Effector memory CD8-positive, alpha-beta T cell (primary cell): ENCODE results near the gene IFNA4.
"Not testable (repeated sequence)": the region's sequence is repeated elsewhere in the genome, so short reads cannot be mapped to it uniquely, and the experiment has no call there.

Source experiments
- ATAC-seq: fragments of 150-1000 bp; cut with Tn5 transposase; replicated peaks from 2 replicates; pipeline ENCODE4 v1.10.0; 2021; ENCODE audit warnings: mild to moderate bottlenecking, moderate library complexity
- DNase-seq, 3 experiments: peaks; one replicate each; pipeline ENCODE4 v3.0.0; 2021
- H3K27ac Mint-ChIP-seq, 2 donors: one replicate each; pipeline ENCODE4 v1.8.0; 2022; ENCODE audit warnings: mild to moderate bottlenecking in 2 of 2, mixed read lengths in 2 of 2, moderate library complexity in 2 of 2
- H3K27me3 Mint-ChIP-seq, 2 donors: one replicate each; pipeline ENCODE4 v1.8.0; 2022; ENCODE audit warnings: mixed read lengths in 2 of 2
- H3K36me3 Mint-ChIP-seq: one replicate; pipeline ENCODE4 v1.8.0; 2022; ENCODE audit warnings: mild to moderate bottlenecking, moderate library complexity, mixed read lengths; ENCODE audit not compliant: insufficient read depth
- H3K4me1 Mint-ChIP-seq, 2 donors: one replicate each; pipeline ENCODE4 v1.8.0; 2022; ENCODE audit warnings: low read depth in 2 of 2, mixed read lengths in 2 of 2
- H3K4me3 Mint-ChIP-seq, 2 donors: one replicate each; pipeline ENCODE4 v1.8.0; 2022; ENCODE audit warnings: mild to moderate bottlenecking in 2 of 2, mixed read lengths in 2 of 2, moderate library complexity in 2 of 2
- H3K9me3 Mint-ChIP-seq, 2 donors: one replicate each; pipeline ENCODE4 v1.8.0; 2022; ENCODE audit warnings: mixed read lengths in 2 of 2
- total RNA-seq, 9 experiments: gene quantifications; one replicate each; lab custom pipeline; 2026; lab: John Stamatoyannopoulos, UW

Gene IFNA4
- total RNA-seq, result 0 to 0.06 (median 0) reads per million in 9 experiments

GRCh38 chr9:21187487-21187886 lies at the start of gene IFNA4:
TSS of gene IFNA4 (minus strand) at chr9:21187587. CDS start at chr9:21187531, 56 bp downstream.
- H3K27ac Mint-ChIP-seq, DNase-seq, H3K27me3 Mint-ChIP-seq, H3K36me3 Mint-ChIP-seq, H3K9me3 Mint-ChIP-seq, ATAC-seq, H3K4me1 Mint-ChIP-seq, H3K4me3 Mint-ChIP-seq: not testable (repeated sequence)

DNA sequence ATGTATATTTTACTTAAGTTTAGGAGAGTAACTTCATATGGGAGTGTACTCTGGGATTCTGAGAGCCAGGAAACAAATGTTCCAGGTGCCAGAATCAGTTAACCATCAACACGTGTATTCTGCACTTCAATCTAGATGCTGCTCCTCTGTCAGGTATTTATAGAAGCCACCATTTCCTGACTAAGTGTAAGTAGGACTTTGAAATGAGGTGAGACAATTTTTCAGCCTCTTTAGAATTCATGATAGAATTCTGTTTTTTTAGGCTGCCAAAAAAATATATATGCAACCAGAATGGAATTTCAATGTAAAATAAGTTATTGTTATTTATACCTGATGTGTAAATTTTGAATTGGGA lies 49.0 kb upstream of the IFNA4 start:
- peak; percentile 48 for ATAC-seq
- not testable (repeated sequence) for H3K27ac Mint-ChIP-seq, H3K36me3 Mint-ChIP-seq, DNase-seq, H3K4me1 Mint-ChIP-seq, H3K9me3 Mint-ChIP-seq
- Mint-ChIP-seq H3K4me3 (peak overlapping the region in 1 of 2 donors; percentile 29), H3K27me3 (peaks cover 2 to 12% of the 10 kb centered on the region in 2 donors)

- ATAC-seq, result peak; percentile 80
- H3K9me3 Mint-ChIP-seq, H3K4me1 Mint-ChIP-seq, H3K27me3 Mint-ChIP-seq, H3K27ac Mint-ChIP-seq, H3K36me3 Mint-ChIP-seq: not testable (repeated sequence)
- peak in 2 of 3 experiments; percentile 18 to 19 for DNase-seq
- peak overlapping the region in 1 of 2 donors; percentile 29 for H3K4me3 Mint-ChIP-seq
Measured at GRCh38 chr9:21235468-21236359, 48.3 kb upstream of the IFNA4 start.

DNA sequence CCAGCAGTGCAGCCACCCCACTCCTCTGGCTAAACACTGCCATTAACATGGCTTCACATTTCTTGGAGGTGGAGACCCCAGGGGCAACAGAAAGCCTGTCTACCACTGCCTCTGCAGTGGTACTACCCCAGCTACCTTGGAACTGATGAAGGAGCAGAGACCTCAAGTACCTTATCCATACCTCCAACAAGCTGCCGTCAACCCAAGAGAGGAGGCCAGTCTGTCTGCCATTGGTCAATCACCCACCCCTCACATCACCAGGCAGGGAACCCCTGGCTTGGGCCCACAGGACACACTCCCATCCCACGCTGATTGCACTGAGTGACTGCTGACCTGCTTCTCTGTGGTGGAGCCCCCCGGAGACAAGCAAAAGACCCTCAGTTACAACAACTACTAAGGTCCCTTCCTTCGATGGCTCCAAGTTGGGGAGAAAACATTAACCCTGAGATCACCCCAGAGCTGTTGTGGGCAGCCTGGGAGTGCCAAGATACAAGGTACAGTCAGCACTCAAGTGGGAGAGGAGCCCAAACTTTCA lies 46.8 kb upstream of the IFNA4 start:
- peaks cover 5 to 8% of the 10 kb centered on the region in 2 donors for H3K4me1 Mint-ChIP-seq
- no peak for ATAC-seq
- no peak for DNase-seq
- H3K4me3 Mint-ChIP-seq, result no peak overlapping the region
- H3K36me3 Mint-ChIP-seq, result no peaks in the 10 kb centered on the region
- peaks cover 0 to 8% of the 10 kb centered on the region in 2 donors for H3K27me3 Mint-ChIP-seq
- no peak overlapping the region for H3K27ac Mint-ChIP-seq
- H3K9me3 Mint-ChIP-seq, result no peaks in the 10 kb centered on the region

DNA sequence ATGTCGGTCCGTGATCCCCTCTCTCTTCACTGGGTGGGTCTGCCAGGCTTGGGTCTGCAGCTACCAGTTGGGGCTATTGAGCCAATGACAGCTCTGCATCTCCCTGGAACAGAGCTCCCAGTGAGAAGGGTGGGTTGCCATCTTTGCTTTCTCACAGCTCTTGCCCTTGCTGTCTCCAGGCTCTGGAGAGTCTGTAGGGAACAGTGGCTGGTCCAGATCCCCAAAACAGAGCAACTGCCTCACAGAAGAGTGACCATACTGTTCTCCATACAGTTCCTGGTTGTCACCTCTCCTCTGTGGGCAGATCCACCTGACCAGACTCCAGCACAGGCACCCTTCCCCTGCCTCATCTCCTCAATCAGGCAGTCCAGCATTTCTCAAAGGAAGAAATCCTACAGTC lies 45.9 kb upstream of the IFNA4 start:
- H3K4me1 Mint-ChIP-seq, result peaks cover 5 to 8% of the 10 kb centered on the region in 2 donors
- no peaks in the 10 kb centered on the region for H3K9me3 Mint-ChIP-seq
- DNase-seq, result no peak
- no peaks in the 10 kb centered on the region for H3K36me3 Mint-ChIP-seq
- H3K4me3 Mint-ChIP-seq, result no peak overlapping the region
- H3K27me3 Mint-ChIP-seq, result peaks cover 0 to 4% of the 10 kb centered on the region in 2 donors
- no peak for ATAC-seq
- H3K27ac Mint-ChIP-seq, result no peak overlapping the region

- no peaks in the 10 kb centered on the region for H3K9me3 Mint-ChIP-seq
- no peak within 1 kb of the TSS for H3K27ac Mint-ChIP-seq
- H3K36me3 Mint-ChIP-seq, result no peaks in the 10 kb centered on the region
- no peak within 1 kb of the TSS for H3K4me3 Mint-ChIP-seq
- ATAC-seq (no peak), DNase-seq (no peak)
- H3K4me1 Mint-ChIP-seq, result no peaks in the 10 kb centered on the region
- peaks cover 0 to 8% of the 10 kb centered on the region in 2 donors for H3K27me3 Mint-ChIP-seq
Measured at GRCh38 chr9:21228122-21228521, 40.7 kb upstream of the IFNA4 start, which contains the start of gene IFNA17. TSS of gene IFNA17 (minus strand) at chr9:21228222. CDS start at chr9:21228173, 49 bp downstream.

DNA sequence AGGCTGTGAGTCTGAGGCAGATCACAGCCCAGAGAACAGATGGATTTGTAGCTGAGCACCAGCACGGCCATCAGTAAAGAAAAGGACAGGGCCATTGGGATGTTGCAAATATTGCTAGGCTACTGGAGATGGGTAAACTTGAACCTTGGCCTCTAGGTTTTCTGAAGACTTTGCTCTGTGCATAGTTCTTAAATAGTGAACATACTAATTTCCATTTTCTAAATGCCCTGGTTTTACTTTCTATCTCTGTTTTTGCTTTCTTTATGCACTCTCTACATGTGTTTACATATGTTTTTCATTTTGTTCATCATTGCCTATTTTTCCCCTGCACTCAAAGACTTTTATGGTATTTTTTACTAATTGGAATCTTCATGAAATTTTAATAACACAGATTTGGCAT lies 29.8 kb upstream of the IFNA4 start, which contains the start of gene IFNA16:
TSS of gene IFNA16 (minus strand) at position 101 of the 400 bp plus-strand sequence. CDS start at position 95, 6 bp downstream.
- H3K36me3 Mint-ChIP-seq, H3K4me1 Mint-ChIP-seq, H3K4me3 Mint-ChIP-seq, H3K27ac Mint-ChIP-seq, ATAC-seq, DNase-seq, H3K9me3 Mint-ChIP-seq: not testable (repeated sequence)
- peaks cover 43 to 49% of the 10 kb centered on the region in 2 donors for H3K27me3 Mint-ChIP-seq

- not testable (repeated sequence) for DNase-seq, H3K4me1 Mint-ChIP-seq, H3K36me3 Mint-ChIP-seq, H3K9me3 Mint-ChIP-seq, H3K27ac Mint-ChIP-seq, H3K4me3 Mint-ChIP-seq
- ATAC-seq, result peak; percentile 61
- H3K27me3 Mint-ChIP-seq, result peaks cover 17 to 30% of the 10 kb centered on the region in 2 donors
Measured at GRCh38 chr9:21213411-21214326, 26.3 kb upstream of the IFNA4 start.

- not testable (repeated sequence) for H3K4me3 Mint-ChIP-seq, ATAC-seq, H3K27ac Mint-ChIP-seq, H3K4me1 Mint-ChIP-seq, H3K9me3 Mint-ChIP-seq, DNase-seq, H3K36me3 Mint-ChIP-seq
- H3K27me3 Mint-ChIP-seq, result peaks cover 12 to 28% of the 10 kb centered on the region in 2 donors
Measured at GRCh38 chr9:21212160-21212559, 24.8 kb upstream of the IFNA4 start.

GRCh38 chr9:21210782-21211181 lies 23.4 kb upstream of the IFNA4 start:
- H3K27ac Mint-ChIP-seq, H3K4me1 Mint-ChIP-seq, H3K4me3 Mint-ChIP-seq, ATAC-seq, H3K9me3 Mint-ChIP-seq, H3K36me3 Mint-ChIP-seq, DNase-seq: not testable (repeated sequence)
- H3K27me3 Mint-ChIP-seq, result peaks cover 5 to 27% of the 10 kb centered on the region in 2 donors

- Mint-ChIP-seq H3K36me3 (no peaks in the 10 kb centered on the region), H3K4me3 (no peak overlapping the region), H3K27me3 (peaks cover 5 to 27% of the 10 kb centered on the region in 2 donors), H3K27ac (no peak overlapping the region), H3K9me3 (no peaks in the 10 kb centered on the region), H3K4me1 (peaks cover 0 to 4% of the 10 kb centered on the region in 2 donors)
- no peak for ATAC-seq
- DNase-seq, result no peak
Measured at GRCh38 chr9:21210311-21210710, 22.9 kb upstream of the IFNA4 start.

DNA sequence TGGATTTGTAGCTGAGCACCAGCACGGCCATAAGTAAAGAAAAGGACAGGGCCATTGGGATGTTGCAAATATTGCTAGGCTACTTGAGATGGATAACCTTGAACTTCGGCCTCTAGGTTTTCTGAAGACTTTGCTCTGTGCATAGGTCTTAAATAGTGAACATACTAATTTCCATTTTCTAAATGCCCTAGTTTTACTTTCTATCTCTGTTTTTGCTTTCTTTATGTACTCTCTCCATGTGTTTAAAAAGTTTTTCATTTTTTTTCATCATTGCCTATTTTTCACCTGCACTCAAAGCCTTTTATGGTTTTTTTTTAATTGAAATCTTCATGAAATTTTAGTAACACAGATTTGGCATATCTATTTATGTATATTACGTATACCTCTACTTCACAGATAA lies 19.7 kb upstream of the IFNA4 start, which contains the start of gene IFNA10:
TSS of gene IFNA10 (minus strand) at position 101 of the 400 bp plus-strand sequence. CDS start at position 55, 46 bp downstream.
- H3K4me1 Mint-ChIP-seq, H3K4me3 Mint-ChIP-seq, H3K9me3 Mint-ChIP-seq, H3K27ac Mint-ChIP-seq, DNase-seq, ATAC-seq, H3K36me3 Mint-ChIP-seq: not testable (repeated sequence)
- H3K27me3 Mint-ChIP-seq, result peaks cover 14 to 30% of the 10 kb centered on the region in 2 donors

DNA sequence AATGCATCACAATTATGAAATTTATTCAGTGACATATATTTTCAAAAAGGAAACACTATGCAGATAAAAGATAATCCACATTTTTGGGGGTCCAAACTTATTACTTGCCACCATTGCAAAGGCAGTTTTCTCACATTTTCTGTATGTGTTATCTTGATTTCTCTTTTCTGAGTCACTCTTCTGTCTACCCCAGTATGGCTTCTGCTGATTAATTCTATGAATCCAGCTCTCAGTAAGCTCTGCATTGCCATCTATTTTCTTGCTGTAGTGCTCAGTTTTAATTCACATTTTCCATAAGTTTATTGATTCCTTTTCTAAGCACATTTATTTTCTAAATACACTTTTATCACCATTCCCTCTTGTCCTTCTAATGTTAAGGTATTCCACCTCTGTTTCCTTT lies 17.8 kb upstream of the IFNA4 start:
- H3K4me1 Mint-ChIP-seq, result no peaks in the 10 kb centered on the region
- H3K27me3 Mint-ChIP-seq, result peaks cover 28 to 37% of the 10 kb centered on the region in 2 donors
- no peaks in the 10 kb centered on the region for H3K9me3 Mint-ChIP-seq
- ATAC-seq, result no peak
- H3K36me3 Mint-ChIP-seq, result no peaks in the 10 kb centered on the region
- no peak overlapping the region for H3K27ac Mint-ChIP-seq
- no peak for DNase-seq
- no peak overlapping the region for H3K4me3 Mint-ChIP-seq
